MM.1S (cell line): Measurements from ENCODE around the gene MATN3.

Experiments used
- CTCF ChIP-seq: fragments of 300-600 bp; sonication (generic); IDR thresholded peaks from 2 replicates; pipeline ENCODE4 v1.5.1; 2016; ENCODE audit warnings: antibody characterized with exemption, low read length, mixed read lengths
- EZH2 ChIP-seq: fragments of 300-600 bp; sonication (generic); optimal IDR thresholded peaks from 2 replicates; pipeline ENCODE3; 2017; ENCODE audit warnings: low read depth, mild to moderate bottlenecking, antibody characterized with exemption, low read length, mixed read lengths

DNA sequence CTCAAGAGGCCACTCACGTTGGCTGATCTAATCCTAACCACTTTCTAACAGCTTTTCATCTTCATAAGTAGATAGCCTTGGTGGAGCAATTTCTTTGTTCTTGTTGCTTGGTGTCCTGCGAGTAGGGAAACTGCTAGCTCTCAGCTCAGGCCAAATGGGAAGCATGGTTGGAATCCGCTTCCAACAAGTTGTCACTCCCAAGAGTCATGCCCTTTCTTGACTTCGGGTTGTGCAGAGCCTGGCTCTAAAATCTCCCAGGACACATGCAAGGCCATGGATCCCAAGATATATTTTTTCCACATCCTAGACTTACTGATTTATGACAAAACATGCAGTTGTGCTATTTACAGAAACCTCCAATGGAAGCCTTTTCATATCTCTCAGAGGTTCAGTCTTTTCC is 7.3 kb upstream of the MATN3 start:
- TF ChIP-seq CTCF (no peak), EZH2 (no peak)
